Right lobe of liver (tissue), 6 donors: Measurements from ENCODE around the gene SLX4. TPM values are rescaled to one million over a fixed set of nuclear protein-coding genes. Genes with fewer than 3 reads are reported as not detected.

Source experiments
- ATAC-seq, 4 donors: fragments of 200-7000 bp; cut with Tn5 transposase; one replicate each; pipeline ENCODE4 v1.9.1; 2020; ENCODE audit warnings: mild to moderate bottlenecking in 4 of 4, moderate library complexity in 4 of 4
- DNase-seq, 3 donors: peaks; one replicate each; pipeline ENCODE4 v3.0.0-alpha.2; 2020
- H3K27ac ChIP-seq, 3 donors: fragments of 200-600 bp; one replicate each; pipeline ENCODE4 v1.8.0; 2022
- H3K27me3 ChIP-seq, 2 donors: fragments of 200-600 bp; one replicate each; pipeline ENCODE4 v1.8.0; 2022
- H3K36me3 ChIP-seq, 4 donors: fragments of 200-600 bp; sonication (generic) in 1 of 4; one replicate each; pipeline versions ENCODE4 v1.5.1 to v1.8.0; 2017 to 2022; ENCODE audit warnings: control low read depth in 1 of 4
- H3K4me1 ChIP-seq, 4 donors: fragments of 200-600 bp; sonication (generic) in 1 of 4; one replicate each; pipeline versions ENCODE4 v1.5.1 to v1.8.0; 2017 to 2022; ENCODE audit warnings: control low read depth in 1 of 4
- H3K4me3 ChIP-seq, 3 donors: fragments of 200-600 bp; one replicate each; pipeline ENCODE4 v1.8.0; 2022
- H3K9me3 ChIP-seq, 4 donors: fragments of 200-600 bp; sonication (generic) in 1 of 4; one replicate each; pipeline versions ENCODE4 v1.5.1 to v1.8.0; 2017 to 2022; ENCODE audit warnings: control low read depth in 1 of 4
- POLR2A ChIP-seq: fragments of 450-650 bp; IDR thresholded peaks from one replicate; pipeline ENCODE4 v1.6.1; 2017; ENCODE audit warnings: antibody characterized with exemption, mild to moderate bottlenecking
- WGBS: methylation state at CpG from one replicate; pipeline ENCODE4 v1.1.6; 2018; ENCODE audit warnings: low coverage, low lambda C conversion rate; ENCODE audit not compliant: insufficient coverage; ENCODE audit errors: missing lambda C conversion rate; 5-methylcytosine and 5-hydroxymethylcytosine counted together
- intact Hi-C, 2 donors: fragments of 100-400 bp; cut with DNase I; formaldehyde crosslinking; loops; one replicate each; pipeline versions ENCODE4 v1.11.2 to v1.14.1; 2022
- total RNA-seq, 6 experiments: library from RNA; depleted of rRNA in 2 of 6; stranded (reverse); fragments of >200 nt in 2 of 6; fragmentation: NEBNext Ultra II Directional in 3 of 6; extraction: Animal tissue kit (Norgen Biotek cat#: 25700) in 3 of 6; gene quantifications; one replicate each; pipeline versions ENCODE4 v1.1.0 to v1.2.4, GENCODE V29; 2016 to 2023
- TF ChIP-seq, protein P1 (sequence below), 4 donors: fragments of 200-600 bp in 3 of 4; fragments of 450-650 bp in 1 of 4; IDR thresholded peaks; one replicate each; pipeline versions ENCODE4 v1.5.1 to v1.8.0; 2016 to 2022; ENCODE audit warnings: antibody characterized with exemption in 4 of 4, mild to moderate bottlenecking in 2 of 4
- donor health status: DM: no; HTN: yes; CAD: no.
- donor health status: DM: no; HTN: no; CAD: no.
- donor health status: DM: no; HTN: no; CAD: no.
- donor health status: DM: no; HTN: yes; CAD: no.
- donor health status: DM: no; HTN: yes; CAD: no.

The SLX4 gene
- total RNA-seq, 6 experiments from 2014 or later, result 1.8 to 2.9 (median 2.2) TPM

DNA sequence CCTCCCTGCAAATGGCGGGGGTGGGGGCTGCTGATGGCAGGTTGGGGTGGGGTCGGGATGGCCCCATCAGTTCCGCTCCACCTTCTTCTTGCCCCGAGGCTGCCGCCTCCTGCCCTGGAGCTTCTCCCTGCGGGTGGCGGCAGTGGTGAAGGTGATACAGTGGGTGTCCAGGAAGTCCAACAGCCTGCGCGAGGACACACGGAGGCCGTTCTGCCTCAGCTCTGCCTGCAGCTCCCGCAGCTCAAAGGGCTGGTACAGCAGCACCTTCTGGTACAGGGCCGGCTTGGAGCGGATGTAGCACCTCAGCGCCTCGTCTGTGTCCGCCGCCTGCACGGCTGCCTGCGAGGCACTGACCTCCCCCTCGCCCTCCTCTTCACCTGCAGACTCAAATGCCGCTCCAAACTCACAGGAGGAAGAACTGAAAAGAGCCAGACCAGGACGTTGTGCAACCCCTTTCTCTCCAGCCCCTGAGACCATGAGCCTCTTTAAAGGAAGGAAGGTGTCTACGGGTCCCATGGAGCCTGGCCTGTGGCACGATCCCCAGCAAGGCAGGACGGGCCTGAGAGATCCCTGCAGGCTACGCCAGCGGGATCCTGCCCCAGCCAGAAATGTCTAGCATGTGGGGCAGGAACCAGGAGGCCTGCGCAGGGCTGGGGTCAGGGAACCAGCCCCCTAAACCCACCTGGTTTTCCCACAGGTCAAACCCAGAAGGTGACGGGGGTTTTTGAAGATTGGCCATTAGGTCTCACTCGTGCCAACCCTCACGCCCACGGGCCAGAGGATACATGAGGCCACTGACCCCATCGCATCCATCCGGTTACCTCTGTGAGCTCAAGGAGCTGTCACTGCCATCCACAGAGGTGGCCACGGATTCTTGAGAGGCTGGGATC, 28.9 kb downstream of the SLX4 start:
- no peak for TF ChIP-seq POLR2A
- TF ChIP-seq, protein P1, sequence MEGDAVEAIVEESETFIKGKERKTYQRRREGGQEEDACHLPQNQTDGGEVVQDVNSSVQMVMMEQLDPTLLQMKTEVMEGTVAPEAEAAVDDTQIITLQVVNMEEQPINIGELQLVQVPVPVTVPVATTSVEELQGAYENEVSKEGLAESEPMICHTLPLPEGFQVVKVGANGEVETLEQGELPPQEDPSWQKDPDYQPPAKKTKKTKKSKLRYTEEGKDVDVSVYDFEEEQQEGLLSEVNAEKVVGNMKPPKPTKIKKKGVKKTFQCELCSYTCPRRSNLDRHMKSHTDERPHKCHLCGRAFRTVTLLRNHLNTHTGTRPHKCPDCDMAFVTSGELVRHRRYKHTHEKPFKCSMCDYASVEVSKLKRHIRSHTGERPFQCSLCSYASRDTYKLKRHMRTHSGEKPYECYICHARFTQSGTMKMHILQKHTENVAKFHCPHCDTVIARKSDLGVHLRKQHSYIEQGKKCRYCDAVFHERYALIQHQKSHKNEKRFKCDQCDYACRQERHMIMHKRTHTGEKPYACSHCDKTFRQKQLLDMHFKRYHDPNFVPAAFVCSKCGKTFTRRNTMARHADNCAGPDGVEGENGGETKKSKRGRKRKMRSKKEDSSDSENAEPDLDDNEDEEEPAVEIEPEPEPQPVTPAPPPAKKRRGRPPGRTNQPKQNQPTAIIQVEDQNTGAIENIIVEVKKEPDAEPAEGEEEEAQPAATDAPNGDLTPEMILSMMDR (IDR thresholded peaks at IDR 0.05), result no peak
- DNase-seq (peak in 2 of 3 donors; percentile 35 to 41), ATAC-seq (no peak)
- Histone ChIP-seq H3K4me3 (no peak overlapping the region), H3K9me3 (no peaks in the 10 kb centered on the region), H3K27me3 (no peaks in the 10 kb centered on the region), H3K27ac (no peak overlapping the region), H3K36me3 (no peaks in the 10 kb centered on the region), H3K4me1 (no peaks in the 10 kb centered on the region)
- intact Hi-C loops, result no loop called here
- 95% methylated on average over 6 of the region's 36 CpGs for WGBS

DNA sequence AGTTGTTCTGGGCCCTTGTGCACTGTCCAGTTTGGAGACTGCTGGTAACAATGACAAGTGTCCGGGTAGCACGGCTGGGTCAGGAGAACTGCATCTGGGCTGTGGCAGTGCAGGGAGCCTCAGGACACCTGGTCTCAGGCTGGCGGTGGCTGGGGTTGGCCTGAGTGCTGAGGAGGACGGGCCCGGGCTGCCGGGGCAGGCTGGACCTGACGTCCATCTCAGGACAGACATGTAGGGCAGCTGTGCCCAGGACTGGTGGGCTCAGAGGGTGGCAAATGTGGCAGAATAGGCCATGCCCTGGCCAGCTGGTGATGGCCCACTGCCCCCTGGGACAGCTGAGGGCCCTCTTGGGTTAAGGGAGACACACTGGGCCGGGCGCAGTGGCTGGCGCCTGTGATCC, 30.0 kb downstream of the SLX4 start:
- no peak for TF ChIP-seq POLR2A
- TF ChIP-seq, protein P1 (IDR thresholded peaks at IDR 0.05), result no peak
- no peak overlapping the region for H3K27ac ChIP-seq
- no peak overlapping the region for H3K4me3 ChIP-seq
- no peak for ATAC-seq
- H3K27me3 ChIP-seq, result no peaks in the 10 kb centered on the region
- no peaks in the 10 kb centered on the region for H3K4me1 ChIP-seq
- intact Hi-C loops, result no loop called here
- WGBS, result no CpG with 5 or more reads among the region's 10 CpGs
- H3K9me3 ChIP-seq, result no peaks in the 10 kb centered on the region
- H3K36me3 ChIP-seq, result no peaks in the 10 kb centered on the region
- DNase-seq, result no peak

DNA sequence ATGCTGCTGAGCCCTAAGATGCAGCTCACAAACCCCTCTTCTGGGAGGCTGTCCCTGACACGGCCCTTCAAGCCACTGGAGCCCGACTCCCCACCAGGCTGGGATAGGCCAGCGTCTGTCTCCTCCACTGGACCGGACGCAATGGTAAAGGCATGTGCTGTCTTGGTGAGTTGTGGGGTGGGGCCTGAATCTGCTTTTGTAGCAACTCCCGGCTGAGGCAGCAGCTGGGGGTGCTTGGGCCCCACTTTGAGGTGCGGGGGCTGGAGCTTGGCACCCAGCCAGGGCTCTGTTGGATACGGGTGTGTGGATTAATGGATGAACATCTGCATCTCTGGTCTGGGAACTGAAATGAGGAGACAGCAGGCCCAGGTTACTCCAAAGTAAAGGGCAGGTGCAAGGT, 30.7 kb downstream of the SLX4 start:
- Histone ChIP-seq H3K27me3 (no peaks in the 10 kb centered on the region), H3K9me3 (no peaks in the 10 kb centered on the region), H3K4me3 (no peak overlapping the region), H3K36me3 (no peaks in the 10 kb centered on the region), H3K27ac (no peak overlapping the region), H3K4me1 (no peaks in the 10 kb centered on the region)
- TF ChIP-seq, protein P1 (IDR thresholded peaks at IDR 0.05), result no peak
- no peak for TF ChIP-seq POLR2A
- ATAC-seq (no peak), DNase-seq (peak in 1 of 3 donors; percentile 42)
- 88% methylated on average over 5 of the region's 8 CpGs for WGBS
- intact Hi-C loops, result no loop called here

DNA sequence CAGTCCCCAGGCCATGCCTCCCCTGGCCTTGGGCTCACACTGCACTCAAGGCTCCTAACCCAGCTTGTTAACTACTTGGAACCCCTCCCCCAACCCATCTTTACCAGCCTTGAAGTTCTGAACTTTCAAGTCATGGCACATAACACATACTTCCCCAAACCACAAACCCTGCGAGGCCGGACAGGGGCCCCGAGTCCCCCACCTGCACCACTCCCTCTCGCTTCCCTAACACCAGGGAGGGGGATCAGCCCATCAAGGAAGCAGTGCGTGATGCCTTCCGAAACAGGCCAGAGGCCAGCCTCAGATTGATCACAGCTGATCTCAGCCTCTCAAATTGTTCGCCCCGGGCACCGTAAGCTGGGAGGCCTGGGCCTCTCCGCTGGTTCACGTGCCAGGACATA, 31.2 kb downstream of the SLX4 start:
- H3K4me1 ChIP-seq, result no peaks in the 10 kb centered on the region
- intact Hi-C loops, result no loop called here
- DNase-seq (no peak), ATAC-seq (no peak)
- no peaks in the 10 kb centered on the region for H3K36me3 ChIP-seq
- TF ChIP-seq, protein P1 (IDR thresholded peaks at IDR 0.05), result no peak
- TF ChIP-seq POLR2A, result no peak
- no peak overlapping the region for H3K4me3 ChIP-seq
- 77% methylated on average over 7 of the region's 11 CpGs for WGBS
- H3K27ac ChIP-seq, result no peak overlapping the region
- H3K27me3 ChIP-seq, result no peaks in the 10 kb centered on the region
- no peaks in the 10 kb centered on the region for H3K9me3 ChIP-seq
